LoVo (cell line): ENCODE results near the gene ETV7.

Experiments
- DNase-seq: peaks from one replicate; pipeline ENCODE4 v3.0.0-alpha.2; 2016; ENCODE audit warnings: low spot score

The ETV7 gene

DNA sequence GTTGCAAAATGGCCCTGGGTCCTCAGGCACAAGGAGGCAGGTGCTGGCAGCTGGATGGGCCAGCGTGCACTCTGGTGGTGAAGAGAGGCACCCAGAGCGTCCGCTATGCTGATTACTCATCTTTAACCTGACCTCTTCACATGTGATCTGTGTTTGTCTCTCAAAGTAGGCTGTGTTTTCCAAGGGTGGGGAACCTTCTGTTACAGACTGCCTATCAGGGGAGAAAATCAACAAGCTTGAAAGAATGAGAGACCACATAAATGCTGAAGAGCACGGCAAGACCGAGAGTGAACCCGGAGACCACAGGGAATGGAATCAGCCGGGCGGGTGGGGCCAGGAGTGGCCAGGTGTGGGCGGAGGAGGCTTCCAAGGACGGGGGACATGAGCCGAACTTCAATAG lies 67.0 kb downstream of the ETV7 start:
- DNase-seq: peak; percentile 64

GRCh38 chr6:36319821-36320220 lies 67.6 kb downstream of the ETV7 start:
- no peak for DNase-seq

DNA sequence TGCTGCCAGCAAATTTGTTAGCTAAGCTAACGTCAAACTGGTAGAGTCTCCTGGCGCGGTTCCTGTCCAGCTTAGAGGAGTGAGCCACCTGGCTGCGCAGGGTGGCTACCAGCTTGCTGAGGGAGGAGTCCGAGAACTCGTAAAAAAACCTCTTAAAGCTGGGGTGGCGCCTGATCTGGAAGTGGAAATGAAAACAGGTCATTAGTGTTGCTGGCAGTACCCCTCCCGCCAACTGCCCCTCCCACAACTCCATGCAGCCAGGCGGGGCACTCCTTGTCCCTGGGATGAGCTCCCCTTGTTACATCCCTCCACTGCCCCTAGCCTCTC lies 68.1 kb downstream of the ETV7 start:
- peak; percentile 71 for DNase-seq

DNA sequence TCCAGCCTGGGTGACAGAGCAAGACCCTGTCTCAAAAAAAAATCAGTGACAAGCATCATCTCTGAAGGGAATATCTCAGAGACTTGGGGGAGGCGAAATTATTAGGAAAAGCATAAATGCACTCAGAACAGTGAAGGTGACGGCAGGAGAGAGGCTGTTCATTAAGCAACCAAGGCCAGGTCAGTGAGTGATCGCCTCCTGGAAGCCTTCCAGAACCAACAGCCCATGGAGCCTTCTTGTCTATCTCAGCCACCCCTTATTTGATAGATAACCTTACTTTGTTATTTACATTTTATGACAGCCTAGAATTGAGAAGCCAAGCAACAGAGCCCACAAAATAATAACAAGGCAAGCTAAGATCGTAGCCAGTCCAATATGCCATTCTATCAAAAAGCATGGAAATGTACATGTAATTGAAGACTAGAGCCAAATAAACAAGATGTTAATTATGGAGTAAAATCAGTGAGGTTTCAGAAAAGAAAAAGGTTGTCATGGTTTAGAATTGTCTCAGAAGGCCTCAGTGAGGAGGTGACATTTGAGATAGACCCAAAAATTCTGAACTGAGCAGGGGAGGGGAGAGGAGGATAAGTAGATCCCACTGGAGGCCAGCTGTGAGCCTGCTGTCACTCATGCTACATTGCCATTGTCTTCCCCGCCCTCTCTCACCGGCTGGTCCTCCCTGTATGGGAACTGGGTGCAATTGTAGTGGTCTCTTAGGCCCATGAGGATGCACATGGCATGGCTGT lies 68.6 kb downstream of the ETV7 start:
- no peak for DNase-seq

GRCh38 chr6:36317623-36318022 lies 69.8 kb downstream of the ETV7 start:
- DNase-seq: no peak
